GM12865 (cell line): Measurements from ENCODE around the gene TMPRSS2.

ENCODE experiments used
- DNase-seq: peaks from one replicate; pipeline ENCODE4 v3.0.0; 2010; ENCODE audit warnings: low read depth
- H3K4me3 ChIP-seq: 2 replicates; pipeline ENCODE4 v1.5.1; 2011; ENCODE audit warnings: mild to moderate bottlenecking, low read depth, low read length, control low read depth
- CTCF ChIP-seq: IDR thresholded peaks from 2 replicates; pipeline ENCODE4 v1.5.1; 2011; ENCODE audit warnings: low read length, control low read depth, low read depth, inconsistent platforms; ENCODE audit not compliant: insufficient read depth; ENCODE audit errors: missing control alignments

The TMPRSS2 gene

GRCh38 chr21:41466024-41466820 lies 41.7 kb downstream of the TMPRSS2 start:
- no peak for TF ChIP-seq CTCF
- DNase-seq, result no peak
- H3K4me3 ChIP-seq, result no peak overlapping the region

GRCh38 chr21:41465176-41465781 lies 42.7 kb downstream of the TMPRSS2 start:
- H3K4me3 ChIP-seq, result no peak overlapping the region
- DNase-seq, result no peak
- TF ChIP-seq CTCF, result no peak

- no peak overlapping the region for H3K4me3 ChIP-seq
- peak; percentile 81 for DNase-seq
- TF ChIP-seq CTCF, result peak; percentile 83
Measured at GRCh38 chr21:41460578-41461527, 47.1 kb downstream of the TMPRSS2 start.

- TF ChIP-seq CTCF, result no peak
- peak; percentile 51 for DNase-seq
- H3K4me3 ChIP-seq, result no peak overlapping the region
Measured at GRCh38 chr21:41459884-41460534, 47.9 kb downstream of the TMPRSS2 start.

GRCh38 chr21:41458559-41458958 lies 49.4 kb downstream of the TMPRSS2 start:
- TF ChIP-seq CTCF, result no peak
- no peak overlapping the region for H3K4me3 ChIP-seq
- no peak for DNase-seq

DNA sequence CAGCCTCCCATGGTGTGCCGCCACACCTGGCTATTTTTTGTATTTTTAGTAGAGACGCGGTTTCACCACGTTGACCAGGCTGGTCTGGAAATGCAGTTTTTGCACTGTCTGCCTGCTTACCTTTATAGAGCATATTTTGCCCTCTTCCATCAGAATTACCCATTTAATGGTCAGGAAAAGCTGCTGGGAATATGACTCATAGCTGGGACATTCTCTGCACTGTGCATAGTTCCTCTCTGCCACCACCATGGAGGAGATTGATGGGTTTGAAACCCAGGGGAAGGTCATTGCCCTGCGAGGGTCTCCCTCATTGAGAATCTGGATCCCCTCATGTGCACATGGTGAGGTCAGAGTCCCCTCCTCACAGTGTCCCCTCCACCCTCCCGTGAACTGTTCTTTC lies 49.8 kb downstream of the TMPRSS2 start:
- no peak for DNase-seq
- no peak overlapping the region for H3K4me3 ChIP-seq
- no peak for TF ChIP-seq CTCF
